HCT116 (cell line): ENCODE results near the gene RCOR1. TPM values are rescaled to one million over a fixed set of nuclear protein-coding genes. Genes with fewer than 3 reads are reported as not detected.

ENCODE experiments used
- ATAC-seq: fragments of 200-7000 bp; cut with Tn5 transposase; 2 replicates; pipeline ENCODE4 v1.9.1; 2020; ENCODE audit warnings: mild to moderate bottlenecking, moderate library complexity
- BruUV-seq: library from RNA; stranded (reverse); fragments of 400-500 nt; replicated peaks from 2 replicates; lab custom pipeline; 2021; lab: Mats Ljungman, UMichigan
- CTCF ChIA-PET: fragments of 300-600 bp; sonication (Branson Sonifier 250); formaldehyde crosslinking; loops from one replicate; lab custom pipeline; 2021; ENCODE audit warnings: antibody characterized with exemption; lab: Charles Lee
- POLR2A ChIA-PET: fragments of 300-600, 350-600 bp; sonication (Branson Sonifier 250); formaldehyde crosslinking; loops from one replicate; lab custom pipeline; 2021; ENCODE audit warnings: antibody characterized with exemption; lab: Charles Lee
- RAD21 ChIA-PET, 2 experiments: fragments of 300-600 bp; sonication (Branson Sonifier 250); formaldehyde crosslinking; loops; one replicate each; lab custom pipeline; 2023; ENCODE audit warnings: low total read pairs in 2 of 2; ENCODE audit not compliant: uncharacterized antibody in 2 of 2, unreplicated experiment in 2 of 2, low non-redundant PET in 1 of 2; lab: Charles Lee
- DNase-seq: peaks from one replicate; pipeline ENCODE4 v3.0.0-alpha.2; 2010; ENCODE audit warnings: low read depth, low spot score
- H2AFZ ChIP-seq: fragments of 200-600 bp; shearing (Covaris generic), sonication (generic); 2 replicates; pipeline ENCODE4 v1.6.1; 2017; ENCODE audit warnings: low read depth, mixed run types, mixed read lengths, antibody characterized with exemption, low read length; ENCODE audit not compliant: poor library complexity, severe bottlenecking
- H3K27ac ChIP-seq: 2 replicates; pipeline ENCODE4 v1.5.1; 2012; ENCODE audit warnings: low read depth, low read length
- H3K27me3 ChIP-seq: fragments of 200-600 bp; sonication (generic); 2 replicates; pipeline ENCODE4 v1.6.1; 2016; ENCODE audit warnings: mixed run types, low read length, mixed read lengths; ENCODE audit not compliant: insufficient read depth
- H3K36me3 ChIP-seq, 2 experiments: fragments of 200-500 bp in 1 of 2; fragments of 200-600 bp in 1 of 2; sonication (Bioruptor generic) in 1 of 2; sonication (generic) in 1 of 2; 2 replicates each; pipeline versions ENCODE4 v1.5.1 to v1.6.1; 2014 to 2016; ENCODE audit warnings: low read length in 2 of 2, inconsistent platforms in 1 of 2, mixed read lengths in 1 of 2, mixed run types in 1 of 2; ENCODE audit not compliant: insufficient read depth in 2 of 2, control insufficient read depth in 1 of 2
- H3K4me1 ChIP-seq, 2 experiments: fragments of 200-600 bp in 1 of 2; sonication (generic) in 1 of 2; 2 replicates each; pipeline versions ENCODE4 v1.5.1 to v1.6.1; 2012 to 2017; ENCODE audit warnings: low read length in 2 of 2, inconsistent platforms in 1 of 2, mild to moderate bottlenecking in 1 of 2, mixed read lengths in 1 of 2, mixed run types in 1 of 2, moderate library complexity in 1 of 2; ENCODE audit not compliant: insufficient read depth in 2 of 2, control insufficient read depth in 1 of 2
- H3K4me2 ChIP-seq: fragments of 200-600 bp; sonication (generic); 2 replicates; pipeline ENCODE4 v1.6.1; 2017; ENCODE audit warnings: mixed run types, low read length, mixed read lengths
- H3K4me3 ChIP-seq, 2 experiments: fragments of 200-600 bp in 1 of 2; sonication (generic) in 1 of 2; replicated peaks in 1 of 2; 2 replicates each; pipeline ENCODE4 v1.5.1; 2011 to 2016; ENCODE audit warnings: low read length in 2 of 2, control low read depth in 1 of 2, low read depth in 1 of 2, mild to moderate bottlenecking in 1 of 2, mixed read lengths in 1 of 2, mixed run types in 1 of 2
- H3K79me2 ChIP-seq: fragments of 200-600 bp; sonication (generic); 2 replicates; pipeline ENCODE4 v1.6.1; 2017; ENCODE audit warnings: mild to moderate bottlenecking, mixed run types, low read length, moderate library complexity, mixed read lengths; ENCODE audit not compliant: insufficient read depth
- H3K9ac ChIP-seq: fragments of 200-600 bp; sonication (generic); 2 replicates; pipeline ENCODE4 v1.6.1; 2016; ENCODE audit warnings: low read length, mixed read lengths
- H3K9me2 ChIP-seq: fragments of 200-600 bp; sonication (generic), shearing (Covaris generic); 2 replicates; pipeline ENCODE4 v1.6.1; 2017; ENCODE audit warnings: mixed run types, mild to moderate bottlenecking, moderate library complexity; ENCODE audit not compliant: insufficient read depth
- H3K9me3 ChIP-seq, 2 experiments: fragments of 200-500 bp in 1 of 2; fragments of 200-600 bp in 1 of 2; sonication (Bioruptor generic) in 1 of 2; sonication (generic) in 1 of 2; 2 replicates each; pipeline ENCODE4 v1.6.1; 2014 to 2017; ENCODE audit warnings: low read length in 2 of 2, mixed read lengths in 2 of 2, inconsistent platforms in 1 of 2, low read depth in 1 of 2, mild to moderate bottlenecking in 1 of 2, mixed run types in 1 of 2, moderate library complexity in 1 of 2; ENCODE audit not compliant: control insufficient read depth in 1 of 2, insufficient read depth in 1 of 2
- H4K20me1 ChIP-seq: fragments of 200-600 bp; sonication (generic), shearing (Covaris generic); 2 replicates; pipeline ENCODE4 v1.6.1; 2017; ENCODE audit warnings: mixed run types, mild to moderate bottlenecking, moderate library complexity; ENCODE audit not compliant: insufficient read depth
- EZH2 ChIP-seq: fragments of 200-600 bp; sonication (generic); IDR thresholded peaks from 2 replicates; pipeline ENCODE4 v1.6.1; 2017; ENCODE audit warnings: antibody characterized with exemption, mixed run types
- EZH2phosphoT487 ChIP-seq: fragments of 200-600 bp; IDR thresholded peaks from 2 replicates; pipeline ENCODE4 v1.6.1; 2018; ENCODE audit warnings: antibody characterized with exemption, borderline replicate concordance
- FOSL1 ChIP-seq: IDR thresholded peaks from 2 replicates; pipeline ENCODE4 v1.6.1; 2012; ENCODE audit warnings: low read depth
- JUND ChIP-seq: IDR thresholded peaks from 2 replicates; pipeline ENCODE4 v1.6.1; 2012
- POLR2AphosphoS5 ChIP-seq: IDR thresholded peaks from 2 replicates; pipeline ENCODE4 v1.6.1; 2011; ENCODE audit warnings: mild to moderate bottlenecking, low read depth, low read length, moderate library complexity
- SRF ChIP-seq: IDR thresholded peaks from 2 replicates; pipeline ENCODE4 v1.6.1; 2012; ENCODE audit warnings: low read depth
- ZNF274 ChIP-seq: fragments of 200-500 bp; sonication (Bioruptor generic); IDR thresholded peaks from 2 replicates; pipeline ENCODE4 v1.6.1; 2014; ENCODE audit warnings: mild to moderate bottlenecking, low read depth, low read length, inconsistent platforms
- intact Hi-C: fragments of 100-400 bp; cut with micrococcal nuclease; formaldehyde crosslinking; loops from 2 replicates; pipeline ENCODE4 v1.10.0; 2022
- total RNA-seq: library from RNA; stranded (reverse); gene quantifications from one replicate; pipeline ENCODE4 v1.2.1, GENCODE V29; 2021; ENCODE audit not compliant: unreplicated experiment
- TF ChIP-seq, protein P1 (sequence below): IDR thresholded peaks from 2 replicates; pipeline ENCODE4 v1.6.1; 2011; ENCODE audit warnings: mild to moderate bottlenecking, low read length, moderate library complexity; ENCODE audit not compliant: insufficient replicate concordance; ENCODE audit errors: extremely low read depth

RCOR1 gene
- total RNA-seq, 1 experiment from 2014 or later = 30.7 TPM

DNA sequence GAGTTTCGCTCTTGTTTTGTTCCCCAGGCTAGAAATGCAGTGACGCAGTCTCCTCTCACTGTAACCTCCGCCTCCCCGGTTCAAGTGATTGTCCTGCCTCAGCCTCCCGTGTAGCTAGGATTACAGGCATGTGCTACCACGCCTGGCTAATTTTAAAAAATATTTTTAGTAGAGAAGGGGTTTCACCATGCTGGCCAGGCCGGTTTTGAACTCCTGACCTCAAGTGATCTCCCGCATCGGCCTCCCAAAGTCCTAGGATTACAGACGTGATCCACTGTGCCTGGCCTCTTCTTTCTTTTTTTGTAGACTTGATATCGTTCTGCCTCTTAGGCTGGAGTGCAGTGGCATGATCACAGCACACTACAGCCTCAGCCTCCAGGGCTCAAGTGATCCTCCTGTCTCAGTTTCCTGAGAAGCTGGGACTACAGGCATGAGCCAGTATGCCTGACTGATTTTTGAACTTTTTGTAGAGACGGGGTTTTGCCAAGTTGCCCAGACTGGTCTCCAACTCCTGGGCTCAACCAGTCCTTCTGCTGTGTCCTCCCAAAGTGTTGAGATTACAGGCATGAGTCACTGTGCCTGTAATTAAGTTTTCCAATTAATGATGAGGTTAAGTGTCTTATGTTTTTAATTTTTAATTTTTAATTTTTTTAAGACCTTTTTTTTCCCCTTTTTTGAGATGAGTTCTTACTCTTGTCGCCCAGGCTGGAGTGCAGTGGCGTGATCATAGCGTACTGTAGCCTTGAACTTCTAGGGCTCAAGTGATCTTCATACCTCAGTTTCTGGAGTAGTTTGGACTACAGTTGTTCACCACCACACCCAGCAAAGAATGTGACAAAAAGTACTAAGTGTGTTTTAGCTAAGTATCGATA is 10.2 kb downstream of the RCOR1 start:
- H3K9me2 ChIP-seq = no peaks in the 10 kb centered on the region
- ChIA-PET RAD21 (no interaction called here), CTCF (interaction anchor here (2.5 kb wide), 1 partner anchor 8 kb away, joined by 17 read pairs; no protein-coding TSS in a partner anchor), POLR2A (no interaction called here)
- no peak overlapping the region for H2AFZ ChIP-seq
- intact Hi-C loops = no loop called here
- no peak overlapping the region for H3K27ac ChIP-seq
- H3K4me2 ChIP-seq = no peak overlapping the region
- no peak for DNase-seq
- ATAC-seq = no peak
- peaks cover 96% of the 10 kb centered on the region for H3K79me2 ChIP-seq
- peaks cover 6% of the 10 kb centered on the region in 2 experiments; a peak in 3 of 4 replicates for H3K36me3 ChIP-seq
- peaks cover 16% of the 10 kb centered on the region; the same call in 1 of the 2 replicates for H4K20me1 ChIP-seq
- TF ChIP-seq EZH2 = no peak
- no peak for TF ChIP-seq FOSL1
- TF ChIP-seq SRF = no peak
- TF ChIP-seq, protein P1, sequence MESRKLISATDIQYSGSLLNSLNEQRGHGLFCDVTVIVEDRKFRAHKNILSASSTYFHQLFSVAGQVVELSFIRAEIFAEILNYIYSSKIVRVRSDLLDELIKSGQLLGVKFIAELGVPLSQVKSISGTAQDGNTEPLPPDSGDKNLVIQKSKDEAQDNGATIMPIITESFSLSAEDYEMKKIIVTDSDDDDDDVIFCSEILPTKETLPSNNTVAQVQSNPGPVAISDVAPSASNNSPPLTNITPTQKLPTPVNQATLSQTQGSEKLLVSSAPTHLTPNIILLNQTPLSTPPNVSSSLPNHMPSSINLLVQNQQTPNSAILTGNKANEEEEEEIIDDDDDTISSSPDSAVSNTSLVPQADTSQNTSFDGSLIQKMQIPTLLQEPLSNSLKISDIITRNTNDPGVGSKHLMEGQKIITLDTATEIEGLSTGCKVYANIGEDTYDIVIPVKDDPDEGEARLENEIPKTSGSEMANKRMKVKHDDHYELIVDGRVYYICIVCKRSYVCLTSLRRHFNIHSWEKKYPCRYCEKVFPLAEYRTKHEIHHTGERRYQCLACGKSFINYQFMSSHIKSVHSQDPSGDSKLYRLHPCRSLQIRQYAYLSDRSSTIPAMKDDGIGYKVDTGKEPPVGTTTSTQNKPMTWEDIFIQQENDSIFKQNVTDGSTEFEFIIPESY = no peak
- TF ChIP-seq POLR2AphosphoS5 = no peak
- no peak for TF ChIP-seq JUND
- no peak for TF ChIP-seq EZH2phosphoT487
- TF ChIP-seq ZNF274 = no peak
- TF ChIP-seq, all 23 proteins: peak for 0
- Histone ChIP-seq H3K9ac (no peak overlapping the region), H3K9me3 (no peaks in the 10 kb centered on the region), H3K4me3 (no peak overlapping the region), H3K4me1 (peaks cover 23 to 51% of the 10 kb centered on the region in 2 experiments), H3K27me3 (no peaks in the 10 kb centered on the region)
- BruUV-seq = no TSS peak
